Neutrophil (primary cell): ENCODE results near the gene MSMO1.
"Not testable (repeated sequence)": the region's sequence is repeated elsewhere in the genome, so short reads cannot be mapped to it uniquely, and the experiment has no call there.

ENCODE experiments used
- H3K27ac ChIP-seq: fragments of 200-600 bp; sonication (generic); 2 replicates; pipeline ENCODE4 v1.5.1; 2016; ENCODE audit warnings: mild to moderate bottlenecking, moderate library complexity
- H3K27me3 ChIP-seq: fragments of 200-600 bp; sonication (generic); 2 replicates; pipeline ENCODE4 v1.6.0; 2016; ENCODE audit warnings: mild to moderate bottlenecking
- H3K36me3 ChIP-seq: fragments of 200-600 bp; sonication (generic); 2 replicates; pipeline ENCODE4 v1.5.1; 2017
- H3K4me1 ChIP-seq, 2 experiments: fragments of 200-600 bp in 1 of 2; sonication (generic) in 1 of 2; 1 replicate in 1 of 2; 2 replicates in 1 of 2; pipeline versions ENCODE4 v1.5.1 to v1.6.1; 2013 to 2016; ENCODE audit warnings: low read depth in 1 of 2, low read length in 1 of 2, mild to moderate bottlenecking in 1 of 2, moderate library complexity in 1 of 2; ENCODE audit not compliant: control insufficient read depth in 1 of 2, insufficient read depth in 1 of 2
- H3K4me3 ChIP-seq, 2 experiments: fragments of 200-600 bp in 1 of 2; sonication (generic) in 1 of 2; 1 replicate in 1 of 2; 2 replicates in 1 of 2; pipeline ENCODE4 v1.5.1; 2013 to 2016; ENCODE audit warnings: low read depth in 1 of 2, low read length in 1 of 2, mild to moderate bottlenecking in 1 of 2, moderate library complexity in 1 of 2
- H3K9me3 ChIP-seq: fragments of 200-600 bp; sonication (generic); 2 replicates; pipeline ENCODE4 v1.5.1; 2016
- TF ChIP-seq, protein P1 (sequence below): fragments of 200-600 bp; sonication (generic); IDR thresholded peaks from 2 replicates; pipeline ENCODE4 v1.5.1; 2016; ENCODE audit warnings: antibody characterized with exemption

Gene MSMO1

GRCh38 chr4:165336743-165337142 is 9.3 kb downstream of the MSMO1 start:
- Histone ChIP-seq H3K4me3 (no peak overlapping the region), H3K36me3 (peaks cover 24% of the 10 kb centered on the region), H3K4me1 (no peaks in the 10 kb centered on the region), H3K27ac (no peak overlapping the region), H3K9me3 (no peaks in the 10 kb centered on the region), H3K27me3 (no peaks in the 10 kb centered on the region)
- TF ChIP-seq, protein P1, sequence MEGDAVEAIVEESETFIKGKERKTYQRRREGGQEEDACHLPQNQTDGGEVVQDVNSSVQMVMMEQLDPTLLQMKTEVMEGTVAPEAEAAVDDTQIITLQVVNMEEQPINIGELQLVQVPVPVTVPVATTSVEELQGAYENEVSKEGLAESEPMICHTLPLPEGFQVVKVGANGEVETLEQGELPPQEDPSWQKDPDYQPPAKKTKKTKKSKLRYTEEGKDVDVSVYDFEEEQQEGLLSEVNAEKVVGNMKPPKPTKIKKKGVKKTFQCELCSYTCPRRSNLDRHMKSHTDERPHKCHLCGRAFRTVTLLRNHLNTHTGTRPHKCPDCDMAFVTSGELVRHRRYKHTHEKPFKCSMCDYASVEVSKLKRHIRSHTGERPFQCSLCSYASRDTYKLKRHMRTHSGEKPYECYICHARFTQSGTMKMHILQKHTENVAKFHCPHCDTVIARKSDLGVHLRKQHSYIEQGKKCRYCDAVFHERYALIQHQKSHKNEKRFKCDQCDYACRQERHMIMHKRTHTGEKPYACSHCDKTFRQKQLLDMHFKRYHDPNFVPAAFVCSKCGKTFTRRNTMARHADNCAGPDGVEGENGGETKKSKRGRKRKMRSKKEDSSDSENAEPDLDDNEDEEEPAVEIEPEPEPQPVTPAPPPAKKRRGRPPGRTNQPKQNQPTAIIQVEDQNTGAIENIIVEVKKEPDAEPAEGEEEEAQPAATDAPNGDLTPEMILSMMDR: no peak

DNA sequence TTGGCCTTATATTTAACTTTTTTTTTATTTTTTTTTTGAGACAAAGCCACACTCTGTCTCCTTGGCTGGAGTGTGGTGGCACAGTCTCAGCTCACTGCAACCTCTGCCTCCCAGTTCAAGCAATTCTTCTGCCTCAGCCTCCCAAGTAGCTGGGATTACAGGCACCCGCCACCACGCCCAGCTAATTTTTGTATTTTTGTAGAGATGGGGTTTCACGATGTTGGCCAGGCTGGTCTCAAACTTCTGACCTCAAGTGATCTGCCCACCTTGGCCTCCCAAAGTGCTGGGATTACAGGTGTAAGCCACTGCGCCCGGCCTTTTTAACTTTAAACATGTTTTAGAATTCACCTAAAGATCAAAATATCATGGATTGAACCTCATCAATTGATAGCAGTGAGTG is 14.9 kb downstream of the MSMO1 start:
- not testable (repeated sequence) for H3K9me3 ChIP-seq, H3K27ac ChIP-seq, H3K4me3 ChIP-seq, H3K4me1 ChIP-seq, H3K27me3 ChIP-seq
- peaks cover 24% of the 10 kb centered on the region for H3K36me3 ChIP-seq

DNA sequence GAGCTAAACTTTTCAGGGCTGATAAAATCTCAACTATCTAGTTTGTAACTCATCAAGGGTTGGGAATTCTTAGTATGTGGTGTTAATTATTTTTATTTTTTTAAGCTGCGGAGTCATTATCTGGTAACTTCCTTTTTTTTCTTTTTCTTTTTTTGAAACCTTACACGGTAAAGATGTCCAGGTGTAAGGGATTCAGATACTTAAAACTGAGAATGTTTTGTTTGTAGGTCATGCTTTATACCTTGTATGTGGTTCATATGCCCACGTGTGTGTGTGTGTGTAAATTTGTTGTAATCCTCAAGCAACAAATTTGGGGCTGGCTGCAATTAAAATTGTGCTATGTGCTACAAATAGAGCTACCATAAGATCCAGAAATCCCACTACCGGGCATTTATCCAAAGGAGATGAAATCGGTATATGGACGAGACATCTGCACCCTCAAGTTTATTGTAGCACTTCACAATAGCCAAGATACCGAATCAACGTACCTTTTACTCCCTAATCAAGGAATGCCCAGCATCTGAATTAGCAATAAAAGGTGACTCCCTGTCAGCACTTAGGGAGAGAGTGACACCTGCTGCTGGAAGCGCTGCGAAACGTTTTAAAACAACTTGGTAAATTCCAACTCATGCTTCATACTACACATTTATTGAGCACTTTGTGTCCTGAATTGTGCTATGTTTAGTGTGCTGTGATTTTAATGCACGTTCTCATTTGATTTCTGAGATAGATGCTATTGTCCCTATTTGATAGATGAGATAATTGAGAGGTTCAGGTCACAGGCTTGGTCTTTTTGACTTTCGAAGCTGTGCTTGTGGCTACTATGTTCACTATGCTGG is 16.1 kb downstream of the MSMO1 start:
- Histone ChIP-seq H3K27me3 (no peaks in the 10 kb centered on the region), H3K9me3 (no peaks in the 10 kb centered on the region), H3K4me3 (no peak overlapping the region), H3K27ac (no peak overlapping the region), H3K4me1 (no peaks in the 10 kb centered on the region), H3K36me3 (peaks cover 24% of the 10 kb centered on the region)
- TF ChIP-seq, protein P1: no peak

DNA sequence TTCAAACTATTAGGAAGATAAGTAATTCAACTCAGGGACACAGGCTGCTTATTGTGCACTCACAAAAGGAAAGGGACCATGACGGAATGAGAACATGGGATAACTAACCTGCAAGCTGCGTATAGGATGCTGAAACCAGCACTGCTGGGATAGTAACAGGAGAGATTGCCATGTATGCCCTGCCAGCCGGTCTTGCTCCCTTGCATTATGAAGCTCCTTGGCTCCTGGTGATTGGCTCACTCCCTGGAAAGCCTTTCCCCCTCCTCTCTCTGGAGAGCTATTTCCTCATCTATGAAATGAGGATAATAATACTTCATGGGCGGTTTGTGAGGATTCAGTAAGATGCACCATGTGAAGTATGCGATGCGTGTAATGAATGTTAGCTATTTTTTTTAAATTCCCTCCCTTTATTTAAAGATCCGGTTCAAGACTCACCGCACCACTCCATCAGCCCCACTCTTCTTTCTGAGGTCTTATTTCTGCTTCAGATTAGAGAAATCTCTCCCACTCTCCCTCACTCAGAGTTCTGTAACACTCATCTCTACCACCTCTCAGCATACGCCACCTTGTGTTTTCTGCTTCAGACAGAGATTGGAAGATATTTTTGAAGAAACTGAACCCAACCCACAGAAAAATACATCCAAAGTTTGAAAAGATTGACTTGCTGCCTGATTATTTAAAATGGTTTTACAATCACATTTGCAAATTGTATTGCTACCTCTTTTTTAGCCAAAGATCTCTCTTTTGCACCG is 18.4 kb downstream of the MSMO1 start:
- Histone ChIP-seq H3K9me3 (no peaks in the 10 kb centered on the region), H3K4me3 (no peak overlapping the region), H3K36me3 (peaks cover 6% of the 10 kb centered on the region), H3K27ac (no peak overlapping the region), H3K27me3 (no peaks in the 10 kb centered on the region), H3K4me1 (no peaks in the 10 kb centered on the region)
- TF ChIP-seq, protein P1: no peak

- no peaks in the 10 kb centered on the region for H3K9me3 ChIP-seq
- H3K4me1 ChIP-seq: no peaks in the 10 kb centered on the region
- no peaks in the 10 kb centered on the region for H3K36me3 ChIP-seq
- H3K27ac ChIP-seq: no peak overlapping the region
- no peak overlapping the region for H3K4me3 ChIP-seq
- TF ChIP-seq, protein P1: no peak
- H3K27me3 ChIP-seq: no peaks in the 10 kb centered on the region
These were observed 20.4 kb downstream of the MSMO1 start for GRCh38 chr4:165347647-165348569.
